ENCODE data around the gene ZFYVE28. TPM values are rescaled to one million over a fixed set of nuclear protein-coding genes. Genes with fewer than 3 reads are reported as not detected.

Gene ZFYVE28
- polyA plus RNA-seq, 1 of the 3 experiments (the other 2 are of a cell fraction): 3.2 TPM

GRCh38 chr4:2327579-2327978 is 90.9 kb downstream of the ZFYVE28 start:
- Histone ChIP-seq H3K36me3 (replicated peaks in 1 of 2; ENCODE audit: control insufficient read depth in 1 of 2, insufficient read depth in 2 of 2, low read length in 1 of 2) (peaks cover 0 to 5% of the 10 kb centered on the region in 2 experiments), H3K27ac (ENCODE audit: low read depth in 2 of 2, low read length in 1 of 2) (no peak overlapping the region), H3K9ac (no peak overlapping the region), H3K9me2 (no peaks in the 10 kb centered on the region), H3K79me2 (ENCODE audit: insufficient read depth) (no peaks in the 10 kb centered on the region), H3F3A (replicated peaks; ENCODE audit: insufficient read depth) (peaks cover 11% of the 10 kb centered on the region), H3K27me3 (ENCODE audit: insufficient read depth) (no peaks in the 10 kb centered on the region), H3K4me3 (ENCODE audit: low read depth in 2 of 2, low read length in 1 of 2) (no peak overlapping the region), H2AFZ (ENCODE audit: low read depth) (no peak overlapping the region), H3K4me1 (ENCODE audit: control insufficient read depth in 1 of 2, insufficient read depth in 2 of 2, low read depth in 1 of 2, low read length in 1 of 2) (no peaks in the 10 kb centered on the region), H3K4me2 (no peak overlapping the region), H3K9me3 (peaks cover 14% of the 10 kb centered on the region; the same call in 1 of the 2 replicates), H4K20me1 (ENCODE audit: insufficient read depth) (no peaks in the 10 kb centered on the region)
- no peak for TF ChIP-seq IRF3 (IDR thresholded peaks at IDR 0.05; ENCODE audit: low read depth, low read length)
- no peak for TF ChIP-seq GATA2 (CRISPR knock-in tag; IDR thresholded peaks at IDR 0.05)
- no peak for TF ChIP-seq GABPA (IDR thresholded peaks at IDR 0.05; ENCODE audit: low read depth)
- no peak for TF ChIP-seq MXI1 (IDR thresholded peaks at IDR 0.05; ENCODE audit: low read depth, low read length)
- ChIA-PET CTCF (interaction anchor here (0.7 to 0.8 kb wide), 2 partner anchors 9 to 23 kb away, joined by 3 read pairs; no protein-coding TSS in a partner anchor), POLR2A (no interaction called here)
- no peak for DNase-seq

DNA sequence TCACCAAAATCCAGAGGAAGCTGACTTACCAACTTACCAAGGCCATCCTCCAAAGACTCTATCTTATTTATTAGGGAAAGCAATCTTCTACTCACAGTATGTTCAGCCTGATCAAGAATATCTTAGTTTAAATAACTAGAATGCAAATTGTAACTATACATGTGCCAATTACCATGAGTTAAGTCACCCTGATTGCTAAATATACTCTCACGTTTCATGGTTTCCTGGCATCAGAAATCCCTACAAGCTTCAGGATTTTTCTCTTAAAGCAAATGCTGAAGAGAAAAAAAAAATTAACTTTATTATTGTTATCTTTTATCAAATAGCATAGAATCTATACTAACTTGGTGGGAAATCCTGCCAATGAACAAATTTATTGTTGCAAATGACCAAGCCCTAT is 93.6 kb downstream of the ZFYVE28 start:
- peaks cover 14% of the 10 kb centered on the region; the same call in 1 of the 2 replicates for H3K9me3 ChIP-seq
- no peak overlapping the region for H2AFZ ChIP-seq (ENCODE audit: low read depth)
- no peak overlapping the region for H3K9ac ChIP-seq
- no peaks in the 10 kb centered on the region for H3K4me1 ChIP-seq (ENCODE audit: control insufficient read depth in 1 of 2, insufficient read depth in 2 of 2, low read depth in 1 of 2, low read length in 1 of 2)
- ChIA-PET CTCF (no interaction called here), POLR2A (no interaction called here)
- no peaks in the 10 kb centered on the region for H4K20me1 ChIP-seq (ENCODE audit: insufficient read depth)
- H3K27ac ChIP-seq (ENCODE audit: low read depth in 2 of 2, low read length in 1 of 2): no peak overlapping the region
- no peak overlapping the region for H3K4me3 ChIP-seq (ENCODE audit: low read depth in 2 of 2, low read length in 1 of 2)
- no peak for DNase-seq
- no peaks in the 10 kb centered on the region for H3K9me2 ChIP-seq
- H3K79me2 ChIP-seq (ENCODE audit: insufficient read depth): no peaks in the 10 kb centered on the region
- H3K4me2 ChIP-seq: no peak overlapping the region
- peaks cover 0 to 5% of the 10 kb centered on the region in 2 experiments for H3K36me3 ChIP-seq (replicated peaks in 1 of 2; ENCODE audit: control insufficient read depth in 1 of 2, insufficient read depth in 2 of 2, low read length in 1 of 2)
- WGBS (ENCODE audit: low lambda C conversion rate): 89% methylated on average over 1 of the region's 1 CpG
- H3K27me3 ChIP-seq (ENCODE audit: insufficient read depth): no peaks in the 10 kb centered on the region
- peaks cover 6% of the 10 kb centered on the region for H3F3A ChIP-seq (replicated peaks; ENCODE audit: insufficient read depth)
- TF ChIP-seq CTCF (IDR thresholded peaks at IDR 0.05) (no peak), SIN3A (IDR thresholded peaks at IDR 0.05; ENCODE audit: borderline replicate concordance, low read depth, low read length) (no peak), JUND (IDR thresholded peaks at IDR 0.05) (no peak), IRF3 (IDR thresholded peaks at IDR 0.05; ENCODE audit: low read depth, low read length) (no peak), MEF2A (IDR thresholded peaks at IDR 0.05; ENCODE audit: borderline replicate concordance, low read depth) (no peak), FOSL2 (IDR thresholded peaks at IDR 0.05; ENCODE audit: borderline replicate concordance, low read depth) (no peak), TAF1 (IDR thresholded peaks at IDR 0.05; ENCODE audit: borderline replicate concordance, low read depth, low read length) (no peak), FOXJ3 (CRISPR knock-in tag; IDR thresholded peaks at IDR 0.05) (no peak), GATA2 (CRISPR knock-in tag; IDR thresholded peaks at IDR 0.05) (no peak), TCF12 (IDR thresholded peaks at IDR 0.05) (no peak), ELF1 (IDR thresholded peaks at IDR 0.05) (no peak), FOXM1 (IDR thresholded peaks at IDR 0.05; ENCODE audit: low read depth) (no peak), CHD2 (IDR thresholded peaks at IDR 0.05; ENCODE audit: low read length, partially characterized antibody) (no peak), ZBTB33 (IDR thresholded peaks at IDR 0.05; ENCODE audit: borderline replicate concordance, low read depth) (no peak)
- TF ChIP-seq, protein P1, sequence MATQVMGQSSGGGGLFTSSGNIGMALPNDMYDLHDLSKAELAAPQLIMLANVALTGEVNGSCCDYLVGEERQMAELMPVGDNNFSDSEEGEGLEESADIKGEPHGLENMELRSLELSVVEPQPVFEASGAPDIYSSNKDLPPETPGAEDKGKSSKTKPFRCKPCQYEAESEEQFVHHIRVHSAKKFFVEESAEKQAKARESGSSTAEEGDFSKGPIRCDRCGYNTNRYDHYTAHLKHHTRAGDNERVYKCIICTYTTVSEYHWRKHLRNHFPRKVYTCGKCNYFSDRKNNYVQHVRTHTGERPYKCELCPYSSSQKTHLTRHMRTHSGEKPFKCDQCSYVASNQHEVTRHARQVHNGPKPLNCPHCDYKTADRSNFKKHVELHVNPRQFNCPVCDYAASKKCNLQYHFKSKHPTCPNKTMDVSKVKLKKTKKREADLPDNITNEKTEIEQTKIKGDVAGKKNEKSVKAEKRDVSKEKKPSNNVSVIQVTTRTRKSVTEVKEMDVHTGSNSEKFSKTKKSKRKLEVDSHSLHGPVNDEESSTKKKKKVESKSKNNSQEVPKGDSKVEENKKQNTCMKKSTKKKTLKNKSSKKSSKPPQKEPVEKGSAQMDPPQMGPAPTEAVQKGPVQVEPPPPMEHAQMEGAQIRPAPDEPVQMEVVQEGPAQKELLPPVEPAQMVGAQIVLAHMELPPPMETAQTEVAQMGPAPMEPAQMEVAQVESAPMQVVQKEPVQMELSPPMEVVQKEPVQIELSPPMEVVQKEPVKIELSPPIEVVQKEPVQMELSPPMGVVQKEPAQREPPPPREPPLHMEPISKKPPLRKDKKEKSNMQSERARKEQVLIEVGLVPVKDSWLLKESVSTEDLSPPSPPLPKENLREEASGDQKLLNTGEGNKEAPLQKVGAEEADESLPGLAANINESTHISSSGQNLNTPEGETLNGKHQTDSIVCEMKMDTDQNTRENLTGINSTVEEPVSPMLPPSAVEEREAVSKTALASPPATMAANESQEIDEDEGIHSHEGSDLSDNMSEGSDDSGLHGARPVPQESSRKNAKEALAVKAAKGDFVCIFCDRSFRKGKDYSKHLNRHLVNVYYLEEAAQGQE (IDR thresholded peaks at IDR 0.05; ENCODE audit: low read depth, low read length): no peak

Data from SK-N-SH (cell line).